Measurements from ENCODE around the gene ZNF358.

ZNF358 gene

GRCh38 chr19:7507884-7508283 lies 8.0 kb upstream of the ZNF358 start:
- Histone ChIP-seq H3K27me3 (ENCODE audit: control insufficient read depth in 1 of 2, insufficient read depth in 2 of 2, low read length in 2 of 2) (peaks cover 3 to 8% of the 10 kb centered on the region in 2 donors), H3K4me1 (ENCODE audit: control insufficient read depth, insufficient read depth, low read length) (peaks cover 2% of the 10 kb centered on the region), H3K9ac (ENCODE audit: low read length in 2 of 2) (no peak overlapping the region), H3K36me3 (ENCODE audit: control insufficient read depth in 2 of 2, insufficient read depth in 2 of 2, low read length in 2 of 2) (no peaks in the 10 kb centered on the region), H3K9me3 (ENCODE audit: control insufficient read depth in 2 of 2, low read length in 2 of 2) (no peaks in the 10 kb centered on the region), H3K27ac (ENCODE audit: low read length) (no peak overlapping the region), H3K4me3 (ENCODE audit: low read length in 2 of 2) (no peak overlapping the region)

GRCh38 chr19:7509625-7510024 lies 6.3 kb upstream of the ZNF358 start:
- H3K27me3 ChIP-seq (ENCODE audit: control insufficient read depth in 1 of 2, insufficient read depth in 2 of 2, low read length in 2 of 2) = peaks cover 3 to 6% of the 10 kb centered on the region in 2 donors
- no peaks in the 10 kb centered on the region for H3K9me3 ChIP-seq (ENCODE audit: control insufficient read depth in 2 of 2, low read length in 2 of 2)
- no peaks in the 10 kb centered on the region for H3K36me3 ChIP-seq (ENCODE audit: control insufficient read depth in 2 of 2, insufficient read depth in 2 of 2, low read length in 2 of 2)
- peaks cover 2% of the 10 kb centered on the region for H3K4me1 ChIP-seq (ENCODE audit: control insufficient read depth, insufficient read depth, low read length)
- no peak overlapping the region for H3K9ac ChIP-seq (ENCODE audit: low read length in 2 of 2)
- no peak overlapping the region for H3K4me3 ChIP-seq (ENCODE audit: low read length in 2 of 2)
- H3K27ac ChIP-seq (ENCODE audit: low read length) = no peak overlapping the region

DNA sequence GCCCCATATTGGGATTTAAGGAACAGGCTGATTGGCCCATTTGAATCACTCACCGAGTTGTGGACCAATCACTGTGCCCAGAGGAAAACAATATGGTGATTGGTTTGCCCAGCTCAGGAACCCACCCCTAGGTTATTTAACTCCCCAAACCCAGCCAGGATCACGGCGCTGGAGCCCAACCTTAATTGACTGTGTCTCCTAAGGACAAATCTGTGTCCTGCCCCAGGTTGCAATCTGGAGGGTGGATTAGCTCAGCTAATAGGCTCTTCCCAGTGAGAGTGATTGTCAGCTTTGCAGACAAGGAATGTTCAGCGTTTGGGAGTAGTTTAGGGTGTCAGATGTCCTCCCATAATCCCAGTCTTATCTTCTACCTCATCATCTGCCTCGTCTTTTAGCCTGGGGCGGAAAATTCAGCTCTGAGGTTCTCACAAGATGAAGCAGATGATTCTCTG lies 3.5 kb upstream of the ZNF358 start:
- peaks cover 18% of the 10 kb centered on the region for H3K4me1 ChIP-seq (ENCODE audit: control insufficient read depth, insufficient read depth, low read length)
- H3K4me3 ChIP-seq (ENCODE audit: low read length in 2 of 2) = no peak overlapping the region
- H3K27me3 ChIP-seq (ENCODE audit: control insufficient read depth in 1 of 2, insufficient read depth in 2 of 2, low read length in 2 of 2) = no peaks in the 10 kb centered on the region
- no peaks in the 10 kb centered on the region for H3K36me3 ChIP-seq (ENCODE audit: control insufficient read depth in 2 of 2, insufficient read depth in 2 of 2, low read length in 2 of 2)
- no peak overlapping the region for H3K9ac ChIP-seq (ENCODE audit: low read length in 2 of 2)
- H3K27ac ChIP-seq (ENCODE audit: low read length) = no peak overlapping the region
- H3K9me3 ChIP-seq (ENCODE audit: control insufficient read depth in 2 of 2, low read length in 2 of 2) = no peaks in the 10 kb centered on the region

DNA sequence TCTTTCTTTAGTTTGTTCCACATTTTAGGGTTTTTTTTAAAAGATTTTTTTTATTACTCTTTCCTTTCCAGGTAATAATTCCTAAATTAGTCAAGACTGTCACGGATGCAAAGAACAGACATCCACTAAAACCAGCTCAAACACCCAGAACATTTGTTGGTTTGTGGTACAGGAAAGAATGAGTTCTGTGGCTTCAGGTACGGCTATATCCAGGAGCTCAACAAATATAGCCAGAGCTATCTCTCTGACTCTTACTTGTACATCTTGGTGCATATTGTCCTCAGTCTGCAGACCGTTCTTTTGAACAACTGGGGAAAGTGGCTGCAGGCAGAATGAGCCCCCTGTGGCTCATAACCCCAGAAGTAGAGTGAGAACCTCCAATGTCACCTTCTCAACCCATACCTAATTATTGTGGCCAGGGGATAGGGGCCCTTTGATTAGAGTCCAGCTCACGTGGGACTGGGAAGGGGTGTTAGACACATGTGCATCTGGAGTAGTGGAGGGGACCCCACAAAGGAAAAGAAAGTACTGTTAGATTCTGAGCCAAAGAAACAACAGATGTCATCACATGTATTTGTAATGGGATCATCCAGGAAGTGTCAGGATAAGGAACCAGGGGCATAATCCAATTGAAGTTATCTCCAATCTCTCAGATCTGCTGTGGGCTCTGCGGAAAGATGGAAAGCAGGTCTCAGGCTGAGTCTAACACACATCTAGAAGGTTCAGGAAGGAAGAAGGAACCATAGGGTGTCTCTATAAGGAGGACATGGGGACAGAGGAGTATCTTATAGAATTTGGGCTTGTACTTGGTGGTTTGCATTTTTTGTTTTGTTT lies 1.9 kb upstream of the ZNF358 start:
- H3K27me3 ChIP-seq (ENCODE audit: control insufficient read depth in 1 of 2, insufficient read depth in 2 of 2, low read length in 2 of 2) = no peaks in the 10 kb centered on the region
- H3K9me3 ChIP-seq (ENCODE audit: control insufficient read depth in 2 of 2, low read length in 2 of 2) = no peaks in the 10 kb centered on the region
- no peaks in the 10 kb centered on the region for H3K36me3 ChIP-seq (ENCODE audit: control insufficient read depth in 2 of 2, insufficient read depth in 2 of 2, low read length in 2 of 2)
- no peak overlapping the region for H3K9ac ChIP-seq (ENCODE audit: low read length in 2 of 2)
- H3K4me1 ChIP-seq (ENCODE audit: control insufficient read depth, insufficient read depth, low read length) = peaks cover 20% of the 10 kb centered on the region
- H3K27ac ChIP-seq (ENCODE audit: low read length) = peak overlapping the region; percentile 96
- H3K4me3 ChIP-seq (ENCODE audit: low read length in 2 of 2) = no peak overlapping the region

DNA sequence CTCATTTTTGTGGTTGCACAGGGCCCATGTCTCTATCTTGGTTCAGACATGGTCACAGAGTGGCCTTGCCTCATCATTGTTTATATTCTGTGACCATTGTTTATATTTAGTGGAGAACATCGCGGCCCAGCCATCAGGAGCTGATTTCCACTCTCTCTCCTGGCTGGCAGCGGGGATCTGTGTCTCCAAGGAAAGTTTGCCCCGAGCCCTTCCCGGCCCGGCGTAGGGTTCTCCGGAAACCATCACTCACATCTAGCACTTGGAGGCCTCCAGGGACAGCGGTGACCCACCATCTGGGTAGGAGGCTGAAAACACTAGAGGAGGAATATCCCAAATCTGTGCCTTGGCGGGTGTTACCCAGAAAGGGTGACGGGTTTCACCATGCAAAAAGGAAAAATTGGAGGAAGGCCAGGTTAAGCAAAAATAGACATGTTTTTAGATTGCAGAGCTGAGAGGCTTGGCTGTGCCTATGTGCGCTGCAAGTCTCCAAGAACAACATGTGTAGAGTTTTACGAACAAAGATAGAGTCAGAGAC lies 726 bp upstream of the ZNF358 start:
- H3K4me3 ChIP-seq (ENCODE audit: low read length in 2 of 2) = peak overlapping the region; percentile 77 to 81
- no peaks in the 10 kb centered on the region for H3K9me3 ChIP-seq (ENCODE audit: control insufficient read depth in 2 of 2, low read length in 2 of 2)
- H3K27me3 ChIP-seq (ENCODE audit: control insufficient read depth in 1 of 2, insufficient read depth in 2 of 2, low read length in 2 of 2) = no peaks in the 10 kb centered on the region
- no peaks in the 10 kb centered on the region for H3K36me3 ChIP-seq (ENCODE audit: control insufficient read depth in 2 of 2, insufficient read depth in 2 of 2, low read length in 2 of 2)
- H3K27ac ChIP-seq (ENCODE audit: low read length) = peak overlapping the region; percentile 96
- peak overlapping the region; percentile 78 to 85 for H3K9ac ChIP-seq (ENCODE audit: low read length in 2 of 2)
- H3K4me1 ChIP-seq (ENCODE audit: control insufficient read depth, insufficient read depth, low read length) = peaks cover 20% of the 10 kb centered on the region

- Histone ChIP-seq H3K4me3 (ENCODE audit: low read length in 2 of 2) (peak overlapping the region; percentile 42 to 81), H3K27ac (ENCODE audit: low read length) (peak overlapping the region; percentile 86), H3K27me3 (ENCODE audit: control insufficient read depth in 1 of 2, insufficient read depth in 2 of 2, low read length in 2 of 2) (no peaks in the 10 kb centered on the region), H3K36me3 (ENCODE audit: control insufficient read depth in 2 of 2, insufficient read depth in 2 of 2, low read length in 2 of 2) (no peaks in the 10 kb centered on the region), H3K9ac (ENCODE audit: low read length in 2 of 2) (peak overlapping the region; percentile 90 to 95), H3K4me1 (ENCODE audit: control insufficient read depth, insufficient read depth, low read length) (peaks cover 20% of the 10 kb centered on the region), H3K9me3 (ENCODE audit: control insufficient read depth in 2 of 2, low read length in 2 of 2) (no peaks in the 10 kb centered on the region)
Observed at GRCh38 chr19:7516333-7516732, 430 bp downstream of the ZNF358 start.

- Histone ChIP-seq H3K27ac (ENCODE audit: low read length) (peak overlapping the region; percentile 86), H3K36me3 (ENCODE audit: control insufficient read depth in 2 of 2, insufficient read depth in 2 of 2, low read length in 2 of 2) (no peaks in the 10 kb centered on the region)
Observed at GRCh38 chr19:7516878-7517277, 975 bp downstream of the ZNF358 start.

GRCh38 chr19:7519361-7520130 lies 3.6 kb downstream of the ZNF358 start:
- H3K9me3 ChIP-seq (ENCODE audit: control insufficient read depth in 2 of 2, low read length in 2 of 2) = no peaks in the 10 kb centered on the region
- H3K27me3 ChIP-seq (ENCODE audit: control insufficient read depth in 1 of 2, insufficient read depth in 2 of 2, low read length in 2 of 2) = no peaks in the 10 kb centered on the region
- H3K4me3 ChIP-seq (ENCODE audit: low read length in 2 of 2) = no peak overlapping the region
- H3K36me3 ChIP-seq (ENCODE audit: control insufficient read depth in 2 of 2, insufficient read depth in 2 of 2, low read length in 2 of 2) = peaks cover 0 to 2% of the 10 kb centered on the region in 2 donors
- H3K9ac ChIP-seq (ENCODE audit: low read length in 2 of 2) = no peak overlapping the region
- peaks cover 40% of the 10 kb centered on the region for H3K4me1 ChIP-seq (ENCODE audit: control insufficient read depth, insufficient read depth, low read length)
- H3K27ac ChIP-seq (ENCODE audit: low read length) = no peak overlapping the region

More at GRCh38 chr19:7516878-7517277, 975 bp downstream of the ZNF358 start:
- H3K9me3 ChIP-seq (ENCODE audit: control insufficient read depth in 2 of 2, low read length in 2 of 2) = no peaks in the 10 kb centered on the region
- peak overlapping the region; percentile 42 to 81 for H3K4me3 ChIP-seq (ENCODE audit: low read length in 2 of 2)
- H3K9ac ChIP-seq (ENCODE audit: low read length in 2 of 2) = peak overlapping the region; percentile 90 to 95
- no peaks in the 10 kb centered on the region for H3K27me3 ChIP-seq (ENCODE audit: control insufficient read depth in 1 of 2, insufficient read depth in 2 of 2, low read length in 2 of 2)
- peaks cover 22% of the 10 kb centered on the region for H3K4me1 ChIP-seq (ENCODE audit: control insufficient read depth, insufficient read depth, low read length)

DNA sequence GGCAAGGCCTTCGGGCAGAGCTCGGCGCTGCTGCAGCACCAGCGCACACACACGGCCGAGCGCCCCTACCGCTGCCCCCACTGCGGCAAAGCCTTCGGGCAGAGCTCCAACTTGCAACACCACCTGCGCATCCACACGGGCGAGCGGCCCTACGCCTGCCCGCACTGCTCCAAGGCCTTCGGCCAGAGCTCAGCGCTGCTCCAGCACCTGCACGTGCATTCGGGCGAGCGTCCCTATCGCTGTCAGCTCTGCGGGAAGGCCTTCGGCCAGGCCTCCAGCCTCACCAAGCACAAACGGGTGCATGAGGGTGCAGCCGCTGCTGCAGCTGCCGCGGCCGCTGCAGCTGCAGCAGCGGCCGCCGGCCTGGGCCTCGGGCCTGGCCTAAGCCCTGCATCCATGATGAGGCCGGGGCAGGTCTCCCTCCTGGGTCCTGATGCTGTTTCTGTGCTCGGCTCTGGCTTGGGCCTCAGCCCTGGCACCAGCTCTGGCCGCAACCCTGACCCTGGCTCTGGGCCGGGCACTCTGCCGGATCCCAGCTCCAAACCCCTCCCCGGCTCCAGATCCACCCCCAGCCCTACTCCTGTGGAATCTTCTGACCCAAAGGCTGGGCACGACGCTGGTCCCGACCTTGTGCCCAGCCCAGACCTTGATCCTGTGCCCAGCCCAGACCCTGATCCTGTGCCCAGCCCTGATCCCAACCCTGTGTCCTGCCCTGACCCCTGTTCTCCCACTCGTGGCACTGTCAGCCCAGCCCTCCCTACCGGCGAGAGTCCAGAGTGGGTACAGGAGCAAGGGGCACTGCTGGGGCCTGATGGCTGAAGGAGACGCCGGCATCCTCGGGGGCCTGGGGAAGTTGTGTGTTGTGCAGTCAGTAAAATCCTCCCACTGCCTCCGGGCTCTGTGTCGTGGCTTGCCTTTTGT lies 4.5 kb downstream of the ZNF358 start:
- Histone ChIP-seq H3K9ac (ENCODE audit: low read length in 2 of 2) (no peak overlapping the region), H3K27ac (ENCODE audit: low read length) (no peak overlapping the region), H3K4me3 (ENCODE audit: low read length in 2 of 2) (no peak overlapping the region), H3K27me3 (ENCODE audit: control insufficient read depth in 1 of 2, insufficient read depth in 2 of 2, low read length in 2 of 2) (no peaks in the 10 kb centered on the region), H3K36me3 (ENCODE audit: control insufficient read depth in 2 of 2, insufficient read depth in 2 of 2, low read length in 2 of 2) (peaks cover 0 to 2% of the 10 kb centered on the region in 2 donors), H3K9me3 (ENCODE audit: control insufficient read depth in 2 of 2, low read length in 2 of 2) (no peaks in the 10 kb centered on the region), H3K4me1 (ENCODE audit: control insufficient read depth, insufficient read depth, low read length) (peaks cover 35% of the 10 kb centered on the region)

- Histone ChIP-seq H3K27me3 (ENCODE audit: control insufficient read depth in 1 of 2, insufficient read depth in 2 of 2, low read length in 2 of 2) (no peaks in the 10 kb centered on the region), H3K4me1 (ENCODE audit: control insufficient read depth, insufficient read depth, low read length) (peaks cover 33% of the 10 kb centered on the region), H3K4me3 (ENCODE audit: low read length in 2 of 2) (peak overlapping the region; percentile 54 to 84), H3K9ac (ENCODE audit: low read length in 2 of 2) (peak overlapping the region; percentile 55 to 79), H3K27ac (ENCODE audit: low read length) (peak overlapping the region; percentile 58), H3K36me3 (ENCODE audit: control insufficient read depth in 2 of 2, insufficient read depth in 2 of 2, low read length in 2 of 2) (peaks cover 0 to 8% of the 10 kb centered on the region in 2 donors), H3K9me3 (ENCODE audit: control insufficient read depth in 2 of 2, low read length in 2 of 2) (no peaks in the 10 kb centered on the region)
Observed at GRCh38 chr19:7521551-7522071, 5.7 kb downstream of the ZNF358 start.
